ENCODE data around the gene MAPKAPK2.
"Not testable (repeated sequence)": the region's sequence is repeated elsewhere in the genome, so short reads cannot be mapped to it uniquely, and the experiment has no call there.

The MAPKAPK2 gene

DNA sequence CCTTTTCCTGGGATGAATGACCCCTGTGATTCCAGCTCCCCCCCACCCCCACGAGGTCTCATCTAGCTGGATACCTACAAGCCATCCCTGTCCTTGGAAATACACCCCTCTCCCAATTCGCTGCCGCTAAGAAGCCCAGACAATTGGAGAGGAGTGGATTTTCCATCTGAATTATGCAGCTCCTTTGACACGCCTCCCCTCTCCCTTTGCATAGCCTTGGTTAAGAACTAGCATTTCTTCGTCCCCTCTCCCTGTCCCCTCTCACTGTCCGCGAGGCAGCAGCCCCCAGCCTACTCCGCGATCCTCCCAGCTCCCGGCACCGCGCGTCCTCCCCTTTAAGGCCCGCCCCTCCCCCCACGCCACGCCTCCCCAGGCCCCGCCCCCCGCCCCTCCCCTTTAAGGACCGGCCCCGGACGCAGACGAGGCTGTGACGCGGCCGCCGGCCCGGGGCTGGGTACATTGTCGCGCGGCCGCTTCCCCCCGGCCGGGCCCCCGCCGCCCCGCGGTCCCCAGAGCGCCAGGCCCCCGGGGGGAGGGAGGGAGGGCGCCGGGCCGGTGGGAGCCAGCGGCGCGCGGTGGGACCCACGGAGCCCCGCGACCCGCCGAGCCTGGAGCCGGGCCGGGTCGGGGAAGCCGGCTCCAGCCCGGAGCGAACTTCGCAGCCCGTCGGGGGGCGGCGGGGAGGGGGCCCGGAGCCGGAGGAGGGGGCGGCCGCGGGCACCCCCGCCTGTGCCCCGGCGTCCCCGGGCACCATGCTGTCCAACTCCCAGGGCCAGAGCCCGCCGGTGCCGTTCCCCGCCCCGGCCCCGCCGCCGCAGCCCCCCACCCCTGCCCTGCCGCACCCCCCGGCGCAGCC, at the start of gene MAPKAPK2:
MAPKAPK2 (plus strand) TSS at position 428 of the 856 bp plus-strand sequence; CDS start at position 753, 325 bp downstream.
- ChIA-PET POLR2A (interaction anchor here (0.5 to 1.0 kb wide), 7 partner anchors 8 to 69 kb away, joined by 3 read pairs; no protein-coding TSS in a partner anchor), CTCF (interaction anchor here (0.8 to 1.2 kb wide), 2 partner anchors 22 to 50 kb away, joined by 3 to 5 read pairs; partner anchors contain the start of gene DYRK3)
- TF ChIP-seq ELF4 (IDR thresholded peaks at IDR 0.05): no peak
- TF ChIP-seq NFRKB (IDR thresholded peaks at IDR 0.05): no peak
- TF ChIP-seq ZNF384 (IDR thresholded peaks at IDR 0.05): no peak
- no peak for TF ChIP-seq FOXA1 (IDR thresholded peaks at IDR 0.05)
- peak; percentile 98 for DNase-seq (ENCODE audit: extremely low spot score)

DNA sequence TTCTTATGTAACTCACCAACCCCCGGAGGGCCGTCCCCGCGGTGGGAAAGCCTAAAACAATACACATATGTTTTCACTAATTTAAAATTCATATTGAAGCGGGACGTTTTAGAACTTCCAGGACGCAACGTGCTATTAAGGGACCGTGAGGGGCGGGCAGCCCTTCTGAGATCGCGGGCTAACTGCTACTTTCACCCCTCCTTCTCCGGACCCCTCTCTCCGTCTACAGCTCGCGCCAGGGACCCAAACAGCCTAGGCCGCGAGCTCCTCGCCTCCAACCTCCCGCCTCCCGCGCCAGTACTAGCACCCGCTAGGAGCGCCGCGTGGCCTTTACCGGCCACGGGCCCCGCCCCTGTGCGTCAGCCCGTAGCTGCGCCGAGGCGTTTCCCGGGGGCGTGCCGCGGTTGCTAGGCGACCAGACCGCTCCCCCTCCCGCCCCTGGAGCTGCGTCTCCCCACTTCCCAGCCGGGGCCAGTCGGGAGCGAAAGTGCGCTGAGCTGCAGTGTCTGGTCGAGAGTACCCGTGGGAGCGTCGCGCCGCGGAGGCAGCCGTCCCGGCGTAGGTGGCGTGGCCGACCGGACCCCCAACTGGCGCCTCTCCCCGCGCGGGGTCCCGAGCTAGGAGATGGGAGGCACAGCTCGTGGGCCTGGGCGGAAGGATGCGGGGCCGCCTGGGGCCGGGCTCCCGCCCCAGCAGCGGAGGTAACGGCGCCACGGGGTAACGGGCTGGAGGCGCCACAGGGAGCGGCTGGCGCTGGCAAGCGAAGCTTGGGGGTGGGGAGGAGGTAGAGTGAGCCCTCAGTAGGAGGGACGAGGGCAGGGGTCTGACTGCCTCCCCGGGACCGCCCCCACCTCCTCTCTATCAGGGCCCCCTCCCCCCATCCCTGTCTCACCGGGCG, 49.4 kb upstream of the MAPKAPK2 start, which contains the start of gene DYRK3:
DYRK3 (plus strand) TSS at position 457 of the 898 bp plus-strand sequence; CDS start at position 625, 168 bp downstream.
- peak; percentile 96 for DNase-seq (ENCODE audit: extremely low spot score)
- ChIA-PET CTCF (interaction anchor here (1.0 to 3.3 kb wide), 6 partner anchors 15 to 276 kb away, joined by 3 to 28 read pairs (median 5); no protein-coding TSS in a partner anchor), POLR2A (interaction anchor here (0.6 to 2.9 kb wide), 21 partner anchors 8 to 286 kb away, joined by 3 to 31 read pairs (median 4); partner anchors contain the start of gene EIF2D)
- TF ChIP-seq BHLHE40 (IDR thresholded peaks at IDR 0.05; ENCODE audit: borderline replicate concordance) (no peak), CTBP1 (IDR thresholded peaks at IDR 0.05; ENCODE audit: borderline replicate concordance) (no peak), NFRKB (IDR thresholded peaks at IDR 0.05) (no peak), L3MBTL2 (conservative IDR thresholded peaks at IDR 0.05) (peak; percentile 93), FOXM1 (IDR thresholded peaks at IDR 0.05; ENCODE audit: borderline replicate concordance) (no peak), LEF1 (IDR thresholded peaks at IDR 0.05; ENCODE audit: borderline replicate concordance) (no peak)
- TF ChIP-seq, protein P1, sequence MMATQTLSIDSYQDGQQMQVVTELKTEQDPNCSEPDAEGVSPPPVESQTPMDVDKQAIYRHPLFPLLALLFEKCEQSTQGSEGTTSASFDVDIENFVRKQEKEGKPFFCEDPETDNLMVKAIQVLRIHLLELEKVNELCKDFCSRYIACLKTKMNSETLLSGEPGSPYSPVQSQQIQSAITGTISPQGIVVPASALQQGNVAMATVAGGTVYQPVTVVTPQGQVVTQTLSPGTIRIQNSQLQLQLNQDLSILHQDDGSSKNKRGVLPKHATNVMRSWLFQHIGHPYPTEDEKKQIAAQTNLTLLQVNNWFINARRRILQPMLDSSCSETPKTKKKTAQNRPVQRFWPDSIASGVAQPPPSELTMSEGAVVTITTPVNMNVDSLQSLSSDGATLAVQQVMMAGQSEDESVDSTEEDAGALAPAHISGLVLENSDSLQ (IDR thresholded peaks at IDR 0.05): no peak

DNA sequence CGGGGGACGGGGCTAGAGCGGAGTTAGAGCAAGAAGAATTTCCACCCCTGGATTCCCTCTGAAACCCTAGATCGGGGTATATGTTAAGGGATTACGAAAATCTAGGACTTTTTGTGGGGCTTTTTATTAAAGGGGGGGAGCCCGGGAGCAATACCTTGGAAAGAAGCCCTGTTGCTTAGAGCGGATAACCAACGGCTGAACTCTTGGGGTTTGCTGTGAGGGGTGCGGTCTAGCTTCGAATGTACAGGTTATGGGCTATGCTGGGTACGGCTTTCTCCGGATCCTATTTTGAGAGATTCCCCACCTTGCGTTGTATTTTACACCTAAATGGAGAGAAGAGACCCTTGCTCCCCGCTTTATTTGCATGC, 48.7 kb upstream of the MAPKAPK2 start:
- TF ChIP-seq BHLHE40 (IDR thresholded peaks at IDR 0.05; ENCODE audit: borderline replicate concordance) (no peak), HDGF (IDR thresholded peaks at IDR 0.05; ENCODE audit: borderline replicate concordance) (no peak), ARNT (IDR thresholded peaks at IDR 0.05) (no peak), LEF1 (IDR thresholded peaks at IDR 0.05; ENCODE audit: borderline replicate concordance) (no peak), L3MBTL2 (conservative IDR thresholded peaks at IDR 0.05) (no peak), FOXK2 (IDR thresholded peaks at IDR 0.05) (no peak), SUZ12 (IDR thresholded peaks at IDR 0.05) (no peak), ELF4 (IDR thresholded peaks at IDR 0.05) (no peak), ZNF384 (IDR thresholded peaks at IDR 0.05) (no peak), SP1 (IDR thresholded peaks at IDR 0.05) (no peak), NFRKB (IDR thresholded peaks at IDR 0.05) (no peak), FOXM1 (IDR thresholded peaks at IDR 0.05; ENCODE audit: borderline replicate concordance) (no peak), TARDBP (IDR thresholded peaks at IDR 0.05) (no peak), FOXA1 (IDR thresholded peaks at IDR 0.05) (no peak), CTBP1 (IDR thresholded peaks at IDR 0.05; ENCODE audit: borderline replicate concordance) (no peak)
- TF ChIP-seq, protein P1 (IDR thresholded peaks at IDR 0.05): no peak
- POLR2A ChIA-PET: interaction anchor here (1.0 to 2.9 kb wide), 11 partner anchors 13 to 90 kb away, joined by 3 to 31 read pairs (median 7); no protein-coding TSS in a partner anchor

DNA sequence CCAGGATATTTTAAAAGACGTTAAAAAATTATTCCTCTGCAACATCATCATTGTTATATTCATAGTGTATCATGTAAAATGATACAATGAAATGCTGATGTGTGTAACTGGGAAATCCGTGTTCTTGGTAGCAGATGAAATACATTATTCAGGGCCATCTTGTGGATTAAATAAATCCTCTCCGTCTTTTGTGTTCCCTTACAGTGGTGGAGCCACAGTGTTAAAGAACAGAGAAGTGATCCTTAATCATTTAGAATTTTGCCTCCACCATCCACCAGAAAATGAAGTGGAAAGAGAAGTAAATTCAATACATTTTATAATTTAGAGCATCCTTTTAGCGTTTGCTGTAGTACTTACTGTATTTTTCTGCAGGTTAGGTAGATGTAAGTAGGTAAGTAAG, 48.0 kb upstream of the MAPKAPK2 start:
- ChIA-PET POLR2A (interaction anchor here (2.2 kb wide), 1 partner anchor 23 kb away, joined by 15 read pairs; no protein-coding TSS in a partner anchor), CTCF (interaction anchor here (0.6 to 3.3 kb wide), 2 partner anchors 22 to 863 kb away, joined by 3 to 15 read pairs; no protein-coding TSS in a partner anchor)
- DNase-seq (ENCODE audit: extremely low spot score): no peak
- TF ChIP-seq TARDBP (IDR thresholded peaks at IDR 0.05) (no peak), ELF4 (IDR thresholded peaks at IDR 0.05) (no peak), SUZ12 (IDR thresholded peaks at IDR 0.05) (no peak), HDGF (IDR thresholded peaks at IDR 0.05; ENCODE audit: borderline replicate concordance) (no peak), ZNF384 (IDR thresholded peaks at IDR 0.05) (no peak), LEF1 (IDR thresholded peaks at IDR 0.05; ENCODE audit: borderline replicate concordance) (no peak), SP1 (IDR thresholded peaks at IDR 0.05) (no peak), FOXK2 (IDR thresholded peaks at IDR 0.05) (no peak), NFRKB (IDR thresholded peaks at IDR 0.05) (no peak), BHLHE40 (IDR thresholded peaks at IDR 0.05; ENCODE audit: borderline replicate concordance) (no peak)
- TF ChIP-seq, protein P1 (IDR thresholded peaks at IDR 0.05): no peak

More for the DNA sequence above, 48.7 kb upstream of the MAPKAPK2 start:
- CTCF ChIA-PET: interaction anchor here (1.0 to 3.3 kb wide), 5 partner anchors 15 to 275 kb away, joined by 3 to 28 read pairs (median 5); no protein-coding TSS in a partner anchor
- no peak for DNase-seq (ENCODE audit: extremely low spot score)

DNA sequence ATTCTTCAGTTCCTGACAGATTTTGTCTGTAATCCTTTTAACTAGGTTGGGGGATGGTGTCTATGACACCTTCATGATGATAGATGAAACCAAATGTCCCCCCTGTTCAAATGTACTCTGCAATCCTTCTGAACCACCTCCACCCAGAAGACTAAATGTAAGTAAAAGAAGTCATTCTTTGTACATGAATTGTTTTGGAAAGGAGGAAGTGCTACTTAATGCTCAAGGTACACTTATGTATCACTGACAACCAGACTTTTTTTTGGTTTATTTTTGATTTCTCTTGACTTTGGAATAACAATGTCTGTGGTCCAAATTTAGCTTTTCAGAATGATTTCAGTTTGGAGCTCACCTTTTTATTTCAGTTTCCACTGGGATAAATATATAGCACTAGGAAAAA, 47.1 kb upstream of the MAPKAPK2 start:
- no peak for DNase-seq (ENCODE audit: extremely low spot score)
- CTCF ChIA-PET: interaction anchor here (0.6 to 3.3 kb wide), 3 partner anchors 21 to 862 kb away, joined by 3 to 15 read pairs (median 5); no protein-coding TSS in a partner anchor

DNA sequence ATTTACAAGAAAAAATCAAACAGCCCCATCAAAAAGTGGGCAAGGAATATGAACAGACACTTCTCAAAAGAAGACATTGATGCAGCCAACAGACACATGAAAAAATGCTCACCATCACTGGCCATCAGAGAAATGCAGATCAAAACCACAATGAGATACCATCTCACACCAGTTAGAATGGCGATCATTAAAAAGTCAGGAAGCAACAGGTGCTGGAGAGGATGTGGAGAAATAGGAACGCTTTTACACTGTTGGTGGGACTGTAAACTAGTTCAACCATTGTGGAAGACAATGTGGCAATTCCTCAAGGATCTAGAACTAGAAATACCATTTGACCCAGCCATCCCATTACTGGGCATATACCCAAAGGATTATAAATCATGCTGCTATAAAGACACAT, 42.6 kb upstream of the MAPKAPK2 start:
- POLR2A ChIA-PET; CTCF ChIA-PET; DNase-seq (ENCODE audit: extremely low spot score): not testable (repeated sequence)

More for the DNA sequence above, 47.1 kb upstream of the MAPKAPK2 start:
- POLR2A ChIA-PET: no interaction called here
- TF ChIP-seq SUZ12 (IDR thresholded peaks at IDR 0.05): no peak
- TF ChIP-seq ARNT (IDR thresholded peaks at IDR 0.05): no peak
- TF ChIP-seq FOXK2 (IDR thresholded peaks at IDR 0.05): no peak
- no peak for TF ChIP-seq ZNF384 (IDR thresholded peaks at IDR 0.05)
- TF ChIP-seq FOXA1 (IDR thresholded peaks at IDR 0.05): no peak
- TF ChIP-seq BHLHE40 (IDR thresholded peaks at IDR 0.05; ENCODE audit: borderline replicate concordance): no peak
- TF ChIP-seq CTBP1 (IDR thresholded peaks at IDR 0.05; ENCODE audit: borderline replicate concordance): no peak
